T-helper 2 cell treated with Interferon-gamma antibody and Interleukin-4, amounts not matched to agents 100 ng/mL and 5 ng/mL, for 36 hours (primary cell): Measurements from ENCODE around the gene PHACTR4. TPM values are rescaled to one million over a fixed set of nuclear protein-coding genes. Genes with fewer than 3 reads are reported as not detected.
"Not testable (repeated sequence)": the region's sequence is repeated elsewhere in the genome, so short reads cannot be mapped to it uniquely, and the experiment has no call there.

ENCODE experiments used
- intact Hi-C: fragments of 100-400 bp; cut with micrococcal nuclease; formaldehyde crosslinking; loops from one replicate; pipeline ENCODE4 v1.15.1; 2023
- total RNA-seq: library from RNA; stranded (reverse); gene quantifications from 2 replicates; pipeline ENCODE4 v1.2.3, GENCODE V29; 2022

The PHACTR4 gene
- total RNA-seq, 1 donor from 2014 or later = 32.4 TPM

- intact Hi-C loops = no loop called here
Measured at GRCh38 chr1:28428012-28428411, 58.5 kb downstream of the PHACTR4 start.

DNA sequence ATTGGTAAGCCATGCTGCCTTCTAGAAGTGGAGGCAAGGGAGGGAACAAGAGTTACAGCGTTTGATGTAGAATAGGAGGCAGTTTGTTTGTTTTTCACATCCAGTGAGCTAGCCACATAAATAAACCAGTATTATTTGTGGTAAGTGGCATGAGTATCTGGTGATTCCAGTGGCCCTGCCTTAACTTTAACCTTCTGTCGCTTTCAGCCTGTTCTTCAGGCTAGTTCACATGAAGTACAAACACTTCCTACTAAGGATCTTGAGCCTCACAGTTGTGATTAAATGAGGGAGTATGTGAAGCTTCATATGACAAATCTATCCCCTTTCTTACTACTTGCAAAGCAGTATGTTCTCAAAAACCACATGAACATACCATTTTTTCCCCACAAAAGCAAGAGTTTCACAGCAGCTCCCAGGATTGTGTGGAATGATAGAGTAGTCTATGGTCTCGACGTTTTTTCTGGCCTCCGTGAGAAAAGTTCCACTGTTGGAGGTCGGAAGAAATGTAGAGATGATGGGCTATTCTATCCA, 59.5 kb downstream of the PHACTR4 start:
- intact Hi-C loops = no loop called here

DNA sequence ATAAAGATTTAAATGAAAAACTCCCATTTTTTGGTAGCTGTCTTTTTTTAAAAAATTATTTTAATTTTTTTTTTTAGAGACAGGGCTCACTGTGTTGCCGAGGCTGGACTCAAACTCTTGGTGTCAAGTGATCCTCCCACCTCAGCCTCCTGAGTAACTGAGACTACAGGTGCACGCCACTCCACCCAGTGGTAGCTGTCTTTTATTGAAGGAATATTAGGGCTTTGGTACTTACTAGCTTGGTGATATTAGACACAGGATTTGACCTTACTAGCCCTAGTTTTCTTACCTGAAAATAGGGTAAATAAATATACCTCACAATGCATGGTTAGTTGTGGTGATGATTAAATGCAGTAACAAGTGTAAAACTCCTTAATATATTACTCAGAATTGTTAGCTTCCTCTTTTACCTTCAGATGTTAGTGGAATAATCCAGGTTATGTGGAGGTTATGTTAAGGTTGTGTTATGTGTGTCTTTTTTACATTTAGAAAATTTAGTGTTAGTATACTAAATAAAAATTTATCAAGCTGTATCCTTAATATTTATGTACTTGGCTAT, 66.8 kb downstream of the PHACTR4 start:
- intact Hi-C loops = no loop called here

DNA sequence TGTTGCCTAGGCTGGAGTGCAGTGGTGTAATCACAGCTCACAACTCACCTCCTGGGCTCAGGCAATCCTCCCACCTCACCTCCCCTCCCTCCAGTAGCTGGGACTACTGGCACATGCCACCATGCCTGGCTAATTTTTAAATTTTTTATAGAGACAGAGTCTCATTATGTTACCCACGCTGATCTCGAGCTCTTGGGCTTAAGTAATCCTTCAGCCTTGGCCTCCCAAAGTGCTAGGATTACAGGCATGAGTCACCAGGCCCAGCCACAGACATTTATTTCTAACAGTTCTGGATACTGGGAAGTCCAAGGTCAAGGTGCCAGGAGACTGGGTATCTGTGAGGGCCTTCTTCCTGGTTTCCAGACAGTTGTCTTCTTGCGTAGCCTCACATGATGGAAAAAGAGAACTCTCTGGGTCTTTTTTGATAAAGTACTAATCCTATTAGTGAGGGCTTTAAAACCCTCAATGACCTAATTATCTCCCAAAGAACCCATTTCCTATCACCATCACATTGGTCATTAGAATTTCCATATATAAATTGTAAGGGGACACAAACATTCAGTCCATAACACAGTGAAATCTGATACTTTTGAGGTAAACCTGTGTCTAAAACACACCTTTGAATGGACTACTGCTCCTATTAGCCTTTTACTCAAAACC, 67.9 kb downstream of the PHACTR4 start:
- intact Hi-C loops = no loop called here

DNA sequence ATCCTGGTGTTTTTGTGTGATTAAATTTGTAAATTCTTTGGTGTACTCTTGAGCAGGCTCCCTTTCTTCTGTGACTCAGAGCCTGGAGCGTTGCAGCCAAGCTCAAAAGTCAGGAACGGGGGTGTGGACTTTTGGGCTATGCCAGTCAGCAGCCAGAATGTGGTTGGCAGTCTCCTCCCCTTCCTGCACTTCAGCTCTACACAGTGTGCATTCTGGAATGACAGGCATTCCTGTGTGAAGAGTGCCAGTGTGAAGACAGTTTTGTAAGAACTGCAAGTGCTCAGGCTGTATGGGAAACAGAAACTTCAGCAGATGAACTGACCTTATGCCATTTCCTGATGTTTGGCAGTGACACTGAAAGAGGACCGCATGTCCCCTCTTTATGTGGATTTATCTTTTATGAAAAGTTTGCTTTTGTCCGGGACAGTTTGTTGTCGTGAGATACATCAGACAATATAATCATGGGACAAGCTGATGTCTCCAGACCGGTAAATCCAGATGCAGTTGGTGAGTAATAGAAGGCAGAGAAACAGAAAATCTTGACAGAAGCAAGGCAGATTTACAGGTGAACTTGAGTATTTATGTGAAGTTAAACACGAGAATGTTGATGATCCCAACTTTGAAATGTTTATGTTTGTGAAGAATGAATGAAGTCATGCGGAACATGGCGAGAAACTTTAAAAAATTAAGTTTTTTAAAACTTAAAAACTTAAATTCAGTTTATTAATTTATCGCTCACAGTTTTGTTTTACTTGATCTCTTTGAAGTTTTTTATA, 68.6 kb downstream of the PHACTR4 start:
- intact Hi-C loops = no loop called here

GRCh38 chr1:28439320-28439719, 69.8 kb downstream of the PHACTR4 start:
- intact Hi-C loops = no loop called here

GRCh38 chr1:28441674-28442073, 72.1 kb downstream of the PHACTR4 start:
- intact Hi-C loops = no loop called here

DNA sequence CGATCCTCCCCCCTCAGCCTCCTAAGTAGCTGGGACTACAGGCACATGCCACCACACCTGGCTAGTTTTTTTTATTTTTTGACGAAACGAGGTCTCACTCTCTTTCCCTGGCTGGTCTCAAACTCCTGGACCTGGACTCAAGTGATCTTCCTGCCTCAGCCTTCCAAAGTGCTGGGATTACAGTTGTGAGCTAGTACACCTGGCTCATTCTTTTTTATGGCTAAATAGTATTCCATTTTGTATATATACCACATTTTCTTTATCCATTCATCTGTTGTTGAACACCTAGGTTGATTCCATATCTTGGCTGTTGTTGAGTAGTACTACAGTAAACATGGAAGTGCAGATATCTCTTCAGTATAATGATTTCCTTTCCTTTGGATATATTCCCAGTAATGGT, 74.0 kb downstream of the PHACTR4 start:
- intact Hi-C loops = no loop called here

GRCh38 chr1:28447679-28448078, 78.1 kb downstream of the PHACTR4 start:
- intact Hi-C loops = no loop called here

- intact Hi-C loops = not testable (repeated sequence)
Measured at GRCh38 chr1:28448094-28448611, 78.6 kb downstream of the PHACTR4 start.

- intact Hi-C loops = loop anchor here (5.0 kb wide), 2 partner anchors 33 to 193 kb away; partner anchors contain the start of gene SESN2
Measured at GRCh38 chr1:28449904-28450303, 80.4 kb downstream of the PHACTR4 start.

DNA sequence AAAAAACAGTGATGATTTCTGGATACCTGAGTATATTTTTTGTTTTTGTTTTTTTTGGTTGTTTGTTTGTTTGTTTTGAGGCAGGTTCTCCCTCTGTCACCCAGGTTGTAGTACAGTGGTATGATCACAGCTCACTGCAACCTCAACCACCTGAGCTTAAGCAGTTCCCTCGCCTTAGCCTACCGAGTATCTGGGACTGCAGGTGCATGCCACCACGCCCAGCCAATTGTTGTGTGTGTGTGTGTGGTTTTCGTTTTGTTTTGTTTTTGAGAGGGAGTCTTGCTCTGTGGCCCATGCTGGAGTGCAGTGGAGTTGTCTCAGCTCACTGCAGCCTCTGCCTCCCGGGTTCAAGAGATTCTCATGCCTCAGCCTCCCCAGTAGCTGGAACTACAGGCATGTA, 81.0 kb downstream of the PHACTR4 start:
- intact Hi-C loops = loop anchor here (5.0 kb wide), 2 partner anchors 33 to 193 kb away; partner anchors contain the start of gene SESN2

- intact Hi-C loops = loop anchor here (5.0 kb wide), 2 partner anchors 34 to 194 kb away; partner anchors contain the start of gene SESN2
Measured at GRCh38 chr1:28451011-28451410, 81.5 kb downstream of the PHACTR4 start.

GRCh38 chr1:28456078-28456477, 86.5 kb downstream of the PHACTR4 start:
- intact Hi-C loops = no loop called here

- intact Hi-C loops = no loop called here
Measured at GRCh38 chr1:28457678-28458077, 88.1 kb downstream of the PHACTR4 start.

DNA sequence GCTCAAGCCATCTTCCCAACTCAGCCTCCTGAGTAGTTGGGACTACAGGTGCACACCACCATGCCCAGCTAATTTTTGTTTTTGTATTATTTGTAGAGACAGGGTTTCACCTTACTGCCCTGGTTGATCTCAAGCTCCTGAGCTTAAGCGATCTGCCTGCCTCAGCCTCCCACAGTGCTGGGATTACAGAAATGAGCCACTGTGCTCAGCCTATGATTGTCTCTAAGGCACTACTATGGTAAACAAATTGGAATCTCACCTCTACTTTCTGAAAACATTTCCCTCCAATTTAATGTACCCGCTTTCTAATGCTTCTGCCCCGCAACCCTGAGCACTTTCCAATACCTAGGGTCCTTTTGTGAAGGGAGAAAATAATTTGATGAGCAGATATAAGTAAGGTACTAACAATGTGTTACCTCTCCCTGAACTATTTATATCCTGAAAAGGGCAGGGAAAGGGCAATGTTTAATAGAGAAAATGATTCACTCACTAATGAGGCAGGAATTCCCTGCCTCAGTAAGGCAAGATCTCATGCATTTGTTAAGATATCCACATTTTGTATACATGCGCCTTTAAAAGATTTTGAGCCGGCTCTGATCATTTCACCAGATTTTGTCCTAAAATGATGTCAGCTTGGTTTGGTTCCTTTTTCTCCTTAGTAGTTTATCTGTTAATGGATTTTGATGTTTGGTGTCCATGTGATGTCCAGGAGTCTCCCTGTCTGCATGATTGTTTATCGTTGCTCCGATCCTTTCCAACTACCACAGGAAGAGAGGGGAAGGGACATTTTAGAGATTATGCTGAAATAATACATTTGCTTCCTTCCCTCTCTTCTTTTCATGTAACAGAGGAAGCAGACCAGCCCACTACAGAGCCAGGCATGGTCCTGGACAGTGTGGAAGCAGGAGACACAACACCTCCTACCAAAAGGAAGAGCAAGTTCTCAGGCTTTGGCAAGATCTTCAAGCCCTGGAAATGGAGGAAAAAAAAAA, 89.0 kb downstream of the PHACTR4 start:
- intact Hi-C loops = no loop called here

- intact Hi-C loops = no loop called here
Measured at GRCh38 chr1:28466226-28466778, 96.8 kb downstream of the PHACTR4 start.

DNA sequence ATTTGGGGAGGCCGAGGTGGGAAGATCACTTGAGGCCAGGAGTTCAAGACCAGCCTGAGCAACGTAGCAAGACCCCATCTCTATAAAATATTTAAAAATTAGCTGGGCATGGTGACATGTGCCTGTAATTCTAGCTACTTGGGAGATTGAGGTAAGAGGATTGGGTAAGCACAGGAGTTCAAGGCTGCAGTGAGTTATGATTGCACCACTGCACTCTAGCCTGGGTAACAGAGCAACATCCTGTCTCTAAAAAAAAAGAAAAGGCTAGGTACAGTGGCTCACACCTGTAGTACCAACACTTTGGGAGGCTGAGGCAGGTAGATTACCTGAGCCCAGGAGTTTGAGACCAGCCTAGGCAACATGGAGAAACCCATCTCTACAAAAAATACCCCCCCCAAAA, 100.6 kb downstream of the PHACTR4 start:
- intact Hi-C loops = no loop called here

GRCh38 chr1:28479497-28479896, 110.0 kb downstream of the PHACTR4 start:
- intact Hi-C loops = not testable (repeated sequence)

DNA sequence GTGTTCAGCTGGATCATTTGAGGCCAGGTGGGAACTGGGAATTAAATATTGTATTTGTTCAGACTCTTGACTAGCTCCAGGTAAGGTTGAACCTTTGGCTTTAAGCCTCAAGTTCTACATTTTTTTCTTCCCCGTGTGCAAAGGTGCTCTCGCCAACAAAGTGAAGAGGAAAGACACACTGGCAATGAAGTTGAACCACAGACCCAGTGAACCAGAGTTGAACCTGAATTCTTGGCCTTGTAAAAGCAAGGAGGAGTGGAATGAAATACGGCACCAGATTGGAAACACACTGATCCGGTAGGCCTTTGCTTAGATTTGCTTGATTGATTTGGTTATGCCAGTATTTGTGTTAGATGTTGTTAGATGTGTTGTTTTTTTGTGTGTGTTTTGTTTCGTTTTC, 110.8 kb downstream of the PHACTR4 start:
- intact Hi-C loops = no loop called here
